GM10847 (cell line): ENCODE results near the gene CNTFR.

Experiments
- POLR2A ChIP-seq: IDR thresholded peaks from 2 replicates; pipeline ENCODE4 v1.6.1; 2011; ENCODE audit not compliant: insufficient read length; ENCODE audit errors: extremely low read depth

Gene CNTFR

DNA sequence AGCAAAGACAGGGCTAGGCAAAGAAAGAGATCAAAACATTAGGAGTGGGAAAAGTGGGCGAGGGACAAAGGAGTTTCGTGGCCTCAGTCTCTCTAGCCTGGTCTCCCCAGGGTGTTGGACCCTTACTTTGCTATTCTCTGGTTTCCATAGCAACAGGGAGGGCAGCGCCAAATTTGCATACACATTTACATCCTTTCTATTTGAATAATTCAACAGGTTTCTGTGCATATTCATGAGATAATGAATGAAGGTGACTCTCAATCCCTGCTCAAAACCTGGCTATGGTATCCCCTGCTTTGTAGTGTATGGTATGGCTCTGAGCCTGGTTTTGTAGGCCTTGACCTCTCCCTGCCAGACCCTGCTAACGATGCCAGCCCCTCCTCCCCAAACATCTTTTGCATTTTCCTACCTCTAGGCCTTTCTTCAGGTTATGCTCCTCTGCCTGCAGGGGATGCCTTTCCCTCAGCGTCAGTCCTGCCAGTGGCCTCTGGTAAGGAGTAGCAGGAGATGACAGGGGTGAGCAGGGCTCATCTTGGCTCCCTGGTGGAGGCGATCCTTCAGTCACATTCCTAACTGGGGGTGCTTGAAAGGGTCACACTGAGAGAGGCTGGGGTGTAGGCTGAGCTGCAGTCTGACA is 12.5 kb upstream of the CNTFR start:
- no peak for TF ChIP-seq POLR2A

DNA sequence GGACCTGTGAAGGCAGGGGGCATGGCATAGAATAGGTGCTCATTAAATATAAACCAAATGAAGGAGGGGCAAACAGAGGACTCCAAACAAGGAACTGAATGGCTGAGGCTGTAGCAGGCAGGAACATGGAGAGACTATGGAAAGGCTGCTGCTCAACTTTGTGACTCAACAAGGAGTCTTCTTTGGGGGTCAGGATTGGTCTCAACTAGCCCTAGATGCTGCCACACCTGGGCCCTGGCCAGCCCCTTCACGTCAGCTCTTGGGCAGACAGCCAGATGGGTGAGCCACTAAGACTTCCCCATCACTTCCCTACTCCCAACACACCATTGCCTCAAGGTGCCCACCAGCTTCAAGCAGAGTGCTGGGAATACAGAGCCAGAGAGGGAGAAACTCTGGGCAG is 11.4 kb upstream of the CNTFR start:
- TF ChIP-seq POLR2A, result no peak

DNA sequence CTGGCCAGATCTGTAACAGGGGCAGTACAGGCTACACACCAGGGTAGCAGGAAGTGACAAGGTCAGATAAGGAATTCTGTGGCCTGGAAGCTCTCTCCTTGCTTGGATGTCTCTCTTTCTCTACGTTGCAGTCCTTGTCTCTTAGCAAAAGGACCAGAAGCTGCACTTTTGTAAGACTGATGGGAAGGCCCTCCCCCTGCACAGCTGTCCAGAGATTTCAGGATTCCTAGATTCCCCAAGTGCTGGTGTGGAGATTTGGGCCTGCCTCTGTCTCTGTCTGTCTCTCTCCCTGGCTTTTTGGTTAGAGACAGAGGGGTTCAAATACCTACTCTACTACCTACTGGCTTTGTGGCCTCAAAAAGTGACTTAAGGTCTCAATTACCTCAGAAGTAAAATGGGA is 10.0 kb upstream of the CNTFR start:
- TF ChIP-seq POLR2A, result no peak

DNA sequence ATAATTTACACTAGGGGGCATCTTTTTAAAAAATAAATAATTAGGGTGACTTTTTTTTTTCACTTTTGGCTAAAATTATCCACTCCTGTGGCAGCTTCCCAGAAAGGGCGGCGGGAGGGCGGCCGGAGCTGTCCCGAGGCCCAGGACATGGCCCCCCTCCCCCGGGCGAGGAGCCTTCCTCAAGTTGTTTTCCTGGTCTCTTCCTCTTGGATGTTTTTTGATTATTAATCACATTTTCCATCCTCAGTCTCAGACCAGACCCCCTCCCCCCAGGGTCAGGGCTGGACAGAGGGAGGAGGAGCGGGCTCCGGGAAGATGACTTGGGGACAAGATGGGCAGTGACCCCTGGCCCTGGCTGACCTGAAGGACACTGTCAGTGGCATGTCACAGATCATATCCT is 4.7 kb upstream of the CNTFR start:
- TF ChIP-seq POLR2A, result no peak

DNA sequence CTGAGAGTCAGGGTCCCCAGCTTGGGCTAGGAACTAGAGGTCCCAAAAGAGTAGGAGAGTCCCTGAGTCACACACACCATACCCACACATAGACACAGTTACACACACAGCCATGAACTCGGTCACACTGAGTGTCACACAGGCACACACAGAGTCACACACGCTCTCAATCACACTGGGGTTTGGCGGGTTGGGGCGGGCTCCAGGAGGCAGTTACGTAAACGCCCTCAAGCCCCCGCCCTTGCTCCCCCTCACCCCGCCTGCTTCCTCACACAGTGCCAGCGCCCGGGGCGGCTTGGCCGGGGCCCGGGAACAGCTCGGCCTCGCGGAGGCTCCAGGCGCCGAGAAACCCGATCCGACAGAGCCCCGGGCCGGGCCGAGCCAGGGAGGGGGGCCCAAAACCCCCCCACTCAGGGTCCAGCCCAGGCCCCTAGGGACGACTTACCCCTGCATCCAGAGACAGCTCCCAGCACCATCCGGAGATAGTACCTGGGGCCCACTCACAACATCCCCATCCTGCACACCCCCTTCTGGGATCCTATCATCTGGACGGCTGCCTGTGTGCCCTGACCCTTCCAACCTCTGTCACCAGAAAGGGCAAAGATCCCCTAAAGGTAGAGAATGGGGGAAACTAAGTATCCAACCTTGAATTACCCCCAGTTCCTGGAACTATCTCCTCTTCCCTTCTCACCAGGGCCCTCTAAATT is 3.5 kb upstream of the CNTFR start:
- TF ChIP-seq POLR2A, result no peak

DNA sequence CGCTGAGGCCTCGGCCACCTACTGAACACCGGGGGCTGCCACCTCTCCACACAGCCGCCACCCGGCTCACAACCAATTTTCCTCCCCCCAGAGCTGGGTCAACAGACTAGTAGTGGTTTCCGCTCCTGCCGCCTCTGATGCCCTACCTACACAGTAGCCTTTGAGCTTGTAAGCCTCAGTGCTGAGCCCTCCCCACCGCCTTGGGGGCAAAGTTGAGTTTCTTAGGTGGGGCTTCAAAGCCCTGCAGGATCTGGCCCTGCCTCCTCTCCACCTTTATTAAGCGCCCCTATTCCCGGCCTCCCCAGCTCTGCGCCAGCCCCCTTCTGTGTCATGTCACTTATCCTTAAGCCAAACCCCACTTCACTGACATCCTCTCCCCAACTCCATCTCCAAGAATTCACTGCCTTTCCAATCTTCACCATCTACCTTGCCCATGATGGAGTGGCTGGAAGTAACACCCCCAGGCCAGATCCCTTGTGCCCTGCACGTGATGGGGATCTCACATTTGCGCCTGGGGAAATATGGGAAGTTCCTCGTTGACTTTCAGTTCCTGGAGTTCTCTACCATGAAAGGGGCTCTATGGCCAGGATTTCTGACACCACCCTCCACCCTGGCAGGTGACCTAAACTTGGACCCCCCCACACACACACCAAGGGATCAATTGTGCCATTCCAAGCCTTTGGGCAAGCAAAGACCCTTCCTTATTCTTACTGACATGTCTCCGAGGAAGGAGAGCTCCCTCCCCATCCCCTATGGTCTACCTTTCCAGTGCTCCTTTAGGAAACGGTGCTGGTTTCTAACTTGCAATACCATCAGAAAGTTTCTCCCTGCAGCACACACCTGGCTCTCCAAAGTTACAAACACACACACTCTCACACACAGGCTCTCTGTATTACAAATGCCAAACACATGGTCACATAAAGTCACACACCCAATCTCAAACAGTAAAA is 2.7 kb upstream of the CNTFR start:
- TF ChIP-seq POLR2A, result no peak

DNA sequence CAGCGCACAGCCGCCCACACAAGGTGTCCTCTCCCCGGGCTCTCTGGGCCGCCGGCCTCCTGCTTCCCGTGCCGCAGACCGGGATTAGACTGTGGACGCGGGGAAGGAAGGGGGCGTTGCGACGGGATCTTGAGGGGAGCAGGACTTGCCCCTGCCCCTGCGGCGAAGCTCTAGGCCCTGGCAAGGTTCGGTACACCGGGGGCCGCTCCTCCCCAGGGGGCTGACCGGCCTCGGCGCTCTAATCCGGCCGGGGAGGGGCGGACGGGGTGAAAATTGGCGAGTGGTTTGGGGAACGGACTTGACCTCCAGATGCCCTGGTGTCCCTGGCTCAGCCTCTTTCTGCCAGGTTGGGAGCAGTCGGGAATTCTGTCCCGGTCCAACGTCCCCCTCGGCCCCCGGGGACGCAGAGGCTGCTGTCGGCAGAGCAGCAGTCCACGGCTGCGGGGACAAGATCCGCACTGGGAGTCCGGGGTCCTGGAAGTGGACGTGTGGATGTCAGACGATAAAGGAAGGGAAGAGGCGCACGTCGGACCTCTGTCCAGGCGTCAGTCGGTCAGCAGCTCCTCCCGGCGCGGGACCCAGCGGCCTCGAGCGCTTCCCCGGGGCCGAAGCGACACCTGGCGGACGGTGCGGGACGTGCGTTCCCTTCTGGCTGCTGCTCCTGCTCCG is 1.9 kb upstream of the CNTFR start:
- no peak for TF ChIP-seq POLR2A

DNA sequence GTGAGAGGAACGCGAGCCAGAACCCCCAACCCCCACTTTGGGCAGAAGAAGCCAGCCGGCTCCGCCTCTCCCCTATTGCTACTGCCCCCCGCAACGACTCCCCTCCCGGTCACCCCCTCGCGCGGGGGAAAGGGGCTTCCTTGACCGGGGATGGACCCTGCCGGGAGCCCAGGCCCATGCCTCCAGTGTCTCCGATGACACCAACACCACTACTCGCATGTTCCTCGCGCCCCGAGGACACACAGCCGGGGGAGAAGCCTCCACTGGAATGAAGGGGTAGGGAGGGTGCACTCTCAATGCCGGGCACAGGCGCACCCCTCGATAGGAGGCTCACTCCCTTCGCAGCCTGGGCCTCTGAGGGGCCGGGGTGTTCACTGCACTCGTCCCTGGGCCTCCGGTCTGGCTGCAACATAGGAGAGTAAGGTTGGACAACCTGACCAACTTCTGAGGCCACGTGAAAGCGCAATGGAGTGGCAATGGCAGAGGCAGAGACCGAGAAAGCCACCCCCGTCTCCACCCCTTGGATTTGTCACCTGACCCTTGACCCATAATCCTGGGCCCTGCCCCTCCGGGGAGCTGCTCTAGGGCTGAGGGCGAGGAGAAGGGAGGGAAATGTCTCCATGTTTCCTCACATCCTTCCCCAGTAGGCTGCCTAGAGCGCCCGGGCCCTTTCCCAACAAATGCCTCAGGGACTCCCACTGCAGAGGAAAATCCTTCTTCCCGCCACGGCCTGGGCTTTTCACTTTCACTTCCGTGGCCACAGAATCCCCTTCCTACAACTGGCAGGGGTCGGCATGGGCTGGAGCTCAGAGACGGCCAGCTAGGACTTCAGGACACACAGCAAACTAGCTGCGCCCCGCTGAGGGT is 1.1 kb upstream of the CNTFR start:
- TF ChIP-seq POLR2A, result no peak

DNA sequence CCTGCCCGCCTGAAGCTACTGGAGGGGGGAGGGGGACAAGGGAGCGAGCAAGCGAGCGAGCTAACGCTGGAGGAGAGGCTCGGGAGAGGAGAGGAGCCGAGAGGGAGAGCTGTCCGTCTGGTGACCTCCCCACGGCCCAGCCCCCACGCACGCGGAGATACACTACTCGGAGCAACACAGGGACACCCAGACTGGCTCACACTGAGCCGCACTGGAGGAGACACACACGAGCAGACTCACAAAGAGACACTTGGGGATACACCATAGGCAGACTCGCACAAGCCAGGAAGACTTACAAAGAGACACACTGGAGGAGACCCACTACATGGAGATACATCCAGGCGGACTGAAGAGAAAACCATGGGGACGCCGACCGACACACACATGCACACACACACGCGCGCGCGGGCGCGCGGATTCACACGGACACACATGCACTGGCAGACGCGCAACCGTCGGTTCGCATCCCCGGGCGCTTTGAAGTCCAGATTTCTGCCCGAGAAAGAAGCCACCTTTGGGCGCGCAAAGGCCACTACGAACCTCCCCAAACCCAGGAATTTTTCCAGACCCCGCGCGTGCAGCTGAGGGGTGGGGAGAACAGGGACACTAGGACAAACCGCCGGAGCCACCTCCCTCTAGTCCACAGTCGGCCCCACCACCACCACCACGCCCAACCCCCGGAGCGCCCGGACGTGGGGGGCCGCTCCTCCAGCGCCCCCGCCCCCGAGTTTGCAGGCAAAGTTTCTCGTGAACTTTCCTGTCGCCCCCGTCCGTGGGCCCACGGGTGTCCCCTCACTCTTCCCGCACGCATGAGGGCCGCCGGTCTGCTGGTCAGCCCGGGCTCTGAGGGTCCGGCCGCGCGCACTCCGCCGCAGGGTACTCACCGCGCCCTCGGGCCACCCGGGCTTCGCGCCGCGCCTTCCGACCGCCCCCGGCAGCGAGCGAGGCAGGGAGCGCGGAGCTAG is 571 bp downstream of the CNTFR start:
- TF ChIP-seq POLR2A, result no peak

DNA sequence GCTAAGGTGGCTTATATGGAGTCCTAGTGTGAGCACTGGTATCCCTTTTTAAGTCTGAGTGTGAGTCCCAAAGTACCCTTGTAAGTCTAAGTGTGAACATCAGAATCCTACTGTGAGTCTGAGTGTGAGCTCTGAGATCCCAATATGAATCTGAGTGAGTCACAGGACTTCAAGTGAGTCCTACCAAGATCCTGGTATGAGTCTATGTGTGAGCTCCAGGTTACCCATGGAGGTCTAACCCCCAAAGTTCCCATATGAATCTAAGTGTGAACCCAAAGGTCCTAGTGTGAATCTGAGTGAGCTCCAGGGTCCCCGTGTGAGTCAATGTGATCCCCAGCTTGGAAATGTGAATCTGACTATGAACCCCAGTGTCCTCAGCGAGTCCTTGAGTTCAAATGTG is 2.3 kb downstream of the CNTFR start:
- TF ChIP-seq POLR2A, result no peak

DNA sequence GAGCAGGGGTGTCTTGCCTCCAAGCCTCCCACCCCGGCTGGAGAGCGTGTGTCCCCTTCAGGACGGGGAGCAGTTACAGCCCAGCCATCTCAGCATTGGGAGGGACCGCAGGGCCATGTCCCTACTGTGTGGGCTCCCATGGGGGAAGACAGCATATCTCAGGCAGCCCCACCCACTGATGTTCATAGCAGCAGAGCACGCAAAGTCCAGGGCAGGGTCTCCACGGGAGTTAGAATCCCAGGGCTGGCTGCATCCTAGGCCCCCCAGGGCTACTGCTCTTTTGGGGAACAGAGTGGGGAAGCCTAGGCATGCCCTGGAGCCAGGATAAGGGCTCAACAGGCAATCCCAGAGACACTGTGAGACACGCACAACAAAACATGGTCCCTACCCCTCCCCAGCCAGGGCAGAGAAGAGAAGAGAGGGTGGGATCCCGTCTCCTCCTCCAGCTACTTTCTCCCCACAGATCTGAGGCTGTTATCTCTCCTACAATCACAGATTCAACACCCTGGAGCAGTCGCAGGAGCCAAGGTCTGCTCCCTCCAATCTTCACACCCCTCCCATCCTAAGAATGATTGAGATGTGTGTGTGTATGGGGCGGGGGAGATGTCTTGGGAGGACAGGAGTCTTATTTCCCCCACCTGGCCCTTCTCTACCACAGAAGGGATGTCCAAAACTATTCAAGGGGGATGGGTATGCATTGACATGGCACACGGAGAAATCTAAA is 3.4 kb downstream of the CNTFR start:
- no peak for TF ChIP-seq POLR2A

DNA sequence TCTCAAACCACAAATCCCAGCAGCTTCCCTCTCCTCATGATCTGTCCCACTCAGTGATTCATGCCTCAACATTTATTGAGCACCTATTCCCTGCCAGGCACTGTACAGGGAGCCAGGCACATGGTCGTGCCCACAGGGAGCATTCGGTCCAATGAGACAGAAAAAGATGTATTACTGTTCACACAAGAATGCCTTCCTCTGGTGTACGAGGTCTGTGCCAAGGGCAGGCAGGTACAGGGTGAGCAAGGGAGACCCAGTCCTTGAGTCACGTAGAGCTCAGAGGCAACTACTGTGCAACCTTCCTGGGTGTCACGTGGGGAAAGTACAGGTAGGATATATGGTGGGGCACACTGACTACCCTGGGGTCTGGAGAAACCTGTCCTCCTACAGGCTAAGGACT is 4.6 kb downstream of the CNTFR start:
- TF ChIP-seq POLR2A, result no peak

DNA sequence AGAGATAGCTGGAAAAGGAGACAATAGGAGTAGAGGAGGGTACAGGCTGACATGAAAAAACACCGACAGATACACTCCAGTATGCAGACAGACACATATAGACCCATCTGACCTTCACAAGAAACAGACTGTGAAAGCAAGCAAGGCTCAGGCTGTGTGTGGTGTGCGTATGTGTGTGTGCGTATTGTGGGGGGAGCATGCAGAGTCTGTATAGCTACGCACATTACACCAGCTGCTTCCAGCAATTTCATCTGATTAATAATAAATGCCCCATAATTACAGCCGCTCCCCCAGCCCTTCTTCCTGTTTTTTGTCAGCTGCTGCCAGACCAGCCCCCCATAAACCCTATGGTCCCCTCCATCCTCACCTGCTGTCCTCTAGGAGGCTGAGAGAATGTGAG is 6.7 kb downstream of the CNTFR start:
- TF ChIP-seq POLR2A, result no peak
